ENCODE results near the gene EGLN3. TPM values are rescaled to one million over a fixed set of nuclear protein-coding genes. Genes with fewer than 3 reads are reported as not detected.

Gene EGLN3
- total RNA-seq, 6 donors from 2014 or later, result 2.9 to 12.6 (median 8.5) TPM

- no peak for DNase-seq
- no peaks in the 10 kb centered on the region for H3K27me3 ChIP-seq
- H3K4me1 ChIP-seq, result no peaks in the 10 kb centered on the region
- no peaks in the 10 kb centered on the region for H3K36me3 ChIP-seq
- H3K4me3 ChIP-seq, result no peak overlapping the region
- 65 to 66% methylated on average over 3 of the region's 3 CpGs for WGBS, 2 donors
- ATAC-seq (ENCODE audit: low FRiP score in 2 of 2), result no peak
- TF ChIP-seq, protein P1, sequence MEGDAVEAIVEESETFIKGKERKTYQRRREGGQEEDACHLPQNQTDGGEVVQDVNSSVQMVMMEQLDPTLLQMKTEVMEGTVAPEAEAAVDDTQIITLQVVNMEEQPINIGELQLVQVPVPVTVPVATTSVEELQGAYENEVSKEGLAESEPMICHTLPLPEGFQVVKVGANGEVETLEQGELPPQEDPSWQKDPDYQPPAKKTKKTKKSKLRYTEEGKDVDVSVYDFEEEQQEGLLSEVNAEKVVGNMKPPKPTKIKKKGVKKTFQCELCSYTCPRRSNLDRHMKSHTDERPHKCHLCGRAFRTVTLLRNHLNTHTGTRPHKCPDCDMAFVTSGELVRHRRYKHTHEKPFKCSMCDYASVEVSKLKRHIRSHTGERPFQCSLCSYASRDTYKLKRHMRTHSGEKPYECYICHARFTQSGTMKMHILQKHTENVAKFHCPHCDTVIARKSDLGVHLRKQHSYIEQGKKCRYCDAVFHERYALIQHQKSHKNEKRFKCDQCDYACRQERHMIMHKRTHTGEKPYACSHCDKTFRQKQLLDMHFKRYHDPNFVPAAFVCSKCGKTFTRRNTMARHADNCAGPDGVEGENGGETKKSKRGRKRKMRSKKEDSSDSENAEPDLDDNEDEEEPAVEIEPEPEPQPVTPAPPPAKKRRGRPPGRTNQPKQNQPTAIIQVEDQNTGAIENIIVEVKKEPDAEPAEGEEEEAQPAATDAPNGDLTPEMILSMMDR (IDR thresholded peaks at IDR 0.05), result no peak
- TF ChIP-seq POLR2AphosphoS5 (IDR thresholded peaks at IDR 0.05), result no peak
- no peak for TF ChIP-seq POLR2A (IDR thresholded peaks at IDR 0.05)
- TF ChIP-seq EP300 (IDR thresholded peaks at IDR 0.05), result no peak
- H3K9me3 ChIP-seq, result no peaks in the 10 kb centered on the region
- no peak overlapping the region for H3K27ac ChIP-seq
These were observed 11.1 kb upstream of the EGLN3 start for GRCh38 chr14:33962016-33962415.

DNA sequence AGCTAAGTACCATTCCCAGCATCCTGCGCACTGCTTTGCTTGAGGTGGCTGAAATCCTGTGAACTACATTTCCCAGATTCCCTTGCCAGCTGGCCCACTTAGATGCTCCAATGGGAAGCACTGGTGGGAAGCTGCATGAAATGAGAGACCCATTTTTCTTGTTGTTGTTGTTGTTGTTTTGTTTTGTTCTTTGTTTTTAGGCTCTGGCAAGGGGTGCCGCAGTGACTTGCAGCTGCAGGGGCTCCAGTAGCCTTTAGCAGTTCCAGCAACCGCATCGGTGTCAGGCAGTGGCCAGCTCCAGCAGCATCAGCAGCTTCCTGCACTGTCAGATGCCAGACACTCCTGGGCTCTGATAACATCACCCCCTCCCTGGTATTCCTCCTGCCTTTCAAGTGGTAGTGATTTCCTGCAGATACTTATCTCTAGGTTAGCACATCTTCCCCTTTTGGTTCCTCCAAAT, 8.8 kb upstream of the EGLN3 start:
- no peak for ATAC-seq (ENCODE audit: low FRiP score in 2 of 2)
- no peak overlapping the region for H3K4me3 ChIP-seq
- no peak for TF ChIP-seq EP300 (IDR thresholded peaks at IDR 0.05)
- TF ChIP-seq POLR2A (IDR thresholded peaks at IDR 0.05), result no peak
- no peak for TF ChIP-seq POLR2AphosphoS5 (IDR thresholded peaks at IDR 0.05)
- DNase-seq, result no peak
- H3K9me3 ChIP-seq, result no peaks in the 10 kb centered on the region
- WGBS, 2 donors, result 39 to 50% methylated on average over 4 of the region's 4 CpGs
- no peaks in the 10 kb centered on the region for H3K4me1 ChIP-seq
- no peak overlapping the region for H3K27ac ChIP-seq
- no peaks in the 10 kb centered on the region for H3K27me3 ChIP-seq
- H3K36me3 ChIP-seq, result no peaks in the 10 kb centered on the region

DNA sequence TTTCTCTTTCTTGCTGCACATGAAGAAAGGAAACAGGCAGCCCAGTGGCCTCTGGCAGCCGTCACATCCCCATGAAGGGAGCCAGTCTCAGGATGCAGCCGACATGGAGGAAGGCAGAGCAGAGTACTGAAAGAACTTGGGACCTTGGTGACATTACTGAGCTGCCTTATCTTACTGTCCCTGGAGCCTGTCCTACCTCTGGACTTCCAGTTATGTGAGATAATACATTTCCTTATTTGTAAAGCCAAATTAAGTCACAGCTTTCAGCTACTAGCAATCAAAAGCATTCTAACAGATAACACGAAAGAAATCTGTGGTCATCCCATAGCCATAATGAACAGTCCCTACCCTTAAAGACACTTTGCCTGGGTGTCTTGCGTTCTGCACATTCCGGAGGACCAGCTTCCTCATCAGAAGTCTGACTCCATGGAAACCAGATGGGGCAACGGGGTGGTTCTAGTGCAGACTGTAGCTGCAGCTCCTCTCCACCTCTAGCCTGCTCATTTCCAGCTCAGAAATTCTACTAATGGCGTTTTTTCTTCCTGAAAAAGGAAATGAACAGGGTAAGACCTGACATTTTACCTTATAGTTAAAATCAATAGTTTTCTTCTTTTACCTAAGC, 7.8 kb upstream of the EGLN3 start:
- H3K9me3 ChIP-seq, result no peaks in the 10 kb centered on the region
- no peak for DNase-seq
- 75 to 81% methylated on average over 7 of the region's 7 CpGs for WGBS, 2 donors
- no peaks in the 10 kb centered on the region for H3K4me1 ChIP-seq
- no peak for ATAC-seq (ENCODE audit: low FRiP score in 2 of 2)
- no peaks in the 10 kb centered on the region for H3K36me3 ChIP-seq
- no peak overlapping the region for H3K4me3 ChIP-seq
- TF ChIP-seq POLR2A (IDR thresholded peaks at IDR 0.05) (no peak), POLR2AphosphoS5 (IDR thresholded peaks at IDR 0.05) (no peak), EP300 (IDR thresholded peaks at IDR 0.05) (no peak)
- TF ChIP-seq, protein P1 (IDR thresholded peaks at IDR 0.05), result no peak
- H3K27ac ChIP-seq, result no peak overlapping the region
- H3K27me3 ChIP-seq, result no peaks in the 10 kb centered on the region

DNA sequence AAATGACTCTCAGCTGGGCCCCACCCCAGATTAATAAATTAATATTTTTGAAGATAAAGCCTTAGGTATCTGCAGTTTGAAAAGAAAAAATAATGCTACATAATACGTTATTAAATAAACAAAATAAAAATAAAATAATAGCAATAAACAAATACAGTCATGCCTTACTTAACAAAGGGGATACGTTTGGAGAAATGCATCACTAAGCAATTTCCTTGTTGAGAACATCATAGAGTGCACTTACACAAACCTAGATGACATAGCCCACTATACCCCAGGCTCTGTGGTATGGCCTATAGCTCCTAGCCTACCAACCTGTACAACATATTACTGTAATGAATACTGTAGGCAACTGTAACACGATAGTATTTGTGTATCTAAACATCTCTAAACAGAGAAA, 7.1 kb upstream of the EGLN3 start:
- DNase-seq (no peak), ATAC-seq (ENCODE audit: low FRiP score in 2 of 2) (no peak)
- WGBS, 2 donors, result 66 to 70% methylated on average over 3 of the region's 3 CpGs
- Histone ChIP-seq H3K4me1 (no peaks in the 10 kb centered on the region), H3K36me3 (no peaks in the 10 kb centered on the region), H3K9me3 (no peaks in the 10 kb centered on the region), H3K27me3 (no peaks in the 10 kb centered on the region), H3K27ac (no peak overlapping the region), H3K4me3 (no peak overlapping the region)
- TF ChIP-seq POLR2A (IDR thresholded peaks at IDR 0.05), result no peak
- TF ChIP-seq POLR2AphosphoS5 (IDR thresholded peaks at IDR 0.05), result no peak
- TF ChIP-seq EP300 (IDR thresholded peaks at IDR 0.05), result no peak
- TF ChIP-seq, protein P1 (IDR thresholded peaks at IDR 0.05), result no peak

- WGBS, 2 donors, result 91% methylated on average over 6 of the region's 6 CpGs
- Histone ChIP-seq H3K36me3 (no peaks in the 10 kb centered on the region), H3K9me3 (no peaks in the 10 kb centered on the region), H3K4me3 (no peak overlapping the region), H3K27me3 (no peaks in the 10 kb centered on the region), H3K4me1 (no peaks in the 10 kb centered on the region), H3K27ac (no peak overlapping the region)
- ATAC-seq (ENCODE audit: low FRiP score in 2 of 2) (no peak), DNase-seq (no peak)
- no peak for TF ChIP-seq POLR2A (IDR thresholded peaks at IDR 0.05)
- TF ChIP-seq, protein P1 (IDR thresholded peaks at IDR 0.05), result no peak
- no peak for TF ChIP-seq EP300 (IDR thresholded peaks at IDR 0.05)
- TF ChIP-seq POLR2AphosphoS5 (IDR thresholded peaks at IDR 0.05), result no peak
These were observed 6.4 kb upstream of the EGLN3 start for GRCh38 chr14:33957299-33957698.

Data from upper lobe of left lung (tissue), 6 donors.